HG02885 (cell line): ENCODE results near the gene SERPINB8.
A peak's percentile ranks its signal among the peaks of the same experiment; 100 is the strongest.
"Not testable (repeated sequence)": the region's sequence is repeated elsewhere in the genome, so short reads cannot be mapped to it uniquely, and the experiment has no call there.

Experiments used
- ATAC-seq: cut with Tn5 transposase; IDR thresholded peaks from one replicate; pipeline ENCODE4 v1.9.1; 2021; ENCODE audit warnings: mild to moderate bottlenecking; ENCODE audit not compliant: unreplicated experiment, poor library complexity

SERPINB8 gene, protein sequence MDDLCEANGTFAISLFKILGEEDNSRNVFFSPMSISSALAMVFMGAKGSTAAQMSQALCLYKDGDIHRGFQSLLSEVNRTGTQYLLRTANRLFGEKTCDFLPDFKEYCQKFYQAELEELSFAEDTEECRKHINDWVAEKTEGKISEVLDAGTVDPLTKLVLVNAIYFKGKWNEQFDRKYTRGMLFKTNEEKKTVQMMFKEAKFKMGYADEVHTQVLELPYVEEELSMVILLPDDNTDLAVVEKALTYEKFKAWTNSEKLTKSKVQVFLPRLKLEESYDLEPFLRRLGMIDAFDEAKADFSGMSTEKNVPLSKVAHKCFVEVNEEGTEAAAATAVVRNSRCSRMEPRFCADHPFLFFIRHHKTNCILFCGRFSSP

GRCh38 chr18:63969942-63970808 lies at the start of gene SERPINB8:
Gene SERPINB8 (plus strand): TSS chr18:63970081. CDS start chr18:63978309, 8,228 bp downstream.
- ATAC-seq, result peak; percentile 92

DNA sequence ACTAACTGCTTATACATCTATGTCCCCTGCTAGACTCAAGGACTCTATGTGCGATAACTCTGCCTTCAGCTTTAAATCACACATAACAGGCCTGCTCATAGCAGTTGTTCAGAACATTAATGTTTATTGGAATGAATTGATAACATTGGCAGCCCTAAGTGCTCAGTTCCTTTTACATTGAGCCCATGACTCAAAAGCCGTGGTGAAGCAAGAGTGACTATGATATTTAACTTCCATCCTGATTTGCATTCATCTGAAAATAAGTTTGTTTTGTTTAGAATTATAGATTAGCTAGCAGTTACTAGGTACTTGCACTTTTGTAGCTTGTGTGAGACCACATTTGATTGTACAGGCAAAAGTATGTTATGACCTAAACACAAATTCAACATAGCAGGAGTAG lies 47.8 kb upstream of the SERPINB8 start:
- ATAC-seq, result no peak

DNA sequence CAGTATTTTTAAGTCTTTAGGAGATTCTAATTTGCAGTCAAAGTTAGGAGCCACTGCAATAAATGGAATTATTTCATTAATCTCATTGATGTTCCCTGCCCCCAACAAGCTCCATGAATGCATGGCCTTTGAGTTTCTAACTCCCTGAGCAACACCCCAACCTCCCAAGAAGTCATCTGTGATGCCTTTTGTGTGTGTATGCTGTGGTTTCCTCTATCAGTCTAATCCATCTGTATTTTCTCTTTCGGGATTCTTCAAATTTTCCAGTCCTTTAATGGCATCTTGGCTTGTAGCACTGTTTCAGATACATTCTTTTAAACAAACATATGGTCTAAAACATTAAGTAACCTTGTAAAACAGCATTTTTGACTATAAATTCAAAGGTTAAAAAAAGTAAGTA lies 45.3 kb upstream of the SERPINB8 start:
- no peak for ATAC-seq

DNA sequence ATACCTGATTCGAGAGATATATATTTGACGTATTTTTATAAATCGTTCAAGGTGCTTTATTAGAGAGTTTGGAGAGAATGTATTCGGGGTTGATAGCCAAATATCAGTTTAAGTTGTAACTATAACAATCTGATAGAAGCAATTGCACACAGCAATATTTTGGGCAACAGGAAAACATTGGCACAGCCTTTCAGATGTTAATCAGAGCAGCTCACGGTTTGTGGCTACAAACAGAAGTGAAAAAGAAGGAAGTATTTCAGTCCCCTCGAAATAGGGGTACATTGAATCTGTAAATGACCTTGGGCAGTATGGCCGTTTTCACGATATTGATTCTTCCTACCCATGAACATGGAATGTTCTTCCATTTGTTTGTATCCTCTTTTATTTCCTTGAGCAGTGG lies 41.5 kb upstream of the SERPINB8 start:
- no peak for ATAC-seq

DNA sequence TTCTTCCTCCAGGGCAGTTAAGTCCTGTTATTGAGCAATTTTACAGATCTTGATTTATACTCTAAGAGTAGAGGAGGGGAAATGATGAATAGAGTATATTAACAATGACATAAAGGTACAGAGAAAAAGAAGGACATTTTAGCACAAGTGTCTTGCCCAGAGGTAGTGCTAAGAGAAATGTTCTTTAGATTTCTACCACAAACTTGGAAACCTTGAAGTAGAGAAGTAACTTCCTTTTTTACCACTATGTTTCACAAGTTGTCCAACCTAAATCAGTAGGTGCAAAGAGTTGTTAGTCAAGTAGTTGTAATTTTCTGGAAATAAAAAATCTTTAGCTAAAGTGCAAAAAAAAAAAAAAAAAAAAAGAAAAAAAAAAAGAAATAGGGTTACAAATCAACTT lies 40.5 kb upstream of the SERPINB8 start:
- ATAC-seq, result peak; percentile 53

DNA sequence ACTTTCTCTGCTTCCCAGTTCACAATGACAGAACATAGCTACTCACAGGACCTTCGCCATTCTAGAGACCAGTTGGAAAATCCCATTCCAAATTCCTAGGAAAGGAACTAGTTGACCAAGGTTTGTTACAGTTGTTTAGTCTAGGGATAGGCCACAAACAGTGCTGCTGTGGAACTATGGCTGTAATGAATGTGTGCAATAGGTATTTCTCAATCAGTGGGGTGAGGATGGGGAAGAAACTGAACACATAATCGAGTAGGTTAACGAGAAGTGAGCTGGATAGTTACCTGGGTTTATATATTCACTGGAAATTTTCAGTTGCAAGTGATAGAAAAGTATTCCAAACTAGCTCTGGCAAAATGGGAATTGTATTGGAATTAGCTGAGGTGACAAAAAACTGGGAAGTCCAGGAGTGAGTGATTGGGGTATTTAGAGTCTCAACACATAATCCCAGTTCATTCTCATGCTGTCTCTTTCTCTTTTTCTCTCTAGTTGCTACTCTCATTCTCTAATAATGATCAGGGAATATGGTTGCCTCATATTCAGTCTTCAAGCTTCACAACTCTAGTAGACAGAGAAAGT lies 39.0 kb upstream of the SERPINB8 start:
- no peak for ATAC-seq

- ATAC-seq, result peak; percentile 98
These were observed 33.5 kb upstream of the SERPINB8 start for GRCh38 chr18:63936156-63936931.

DNA sequence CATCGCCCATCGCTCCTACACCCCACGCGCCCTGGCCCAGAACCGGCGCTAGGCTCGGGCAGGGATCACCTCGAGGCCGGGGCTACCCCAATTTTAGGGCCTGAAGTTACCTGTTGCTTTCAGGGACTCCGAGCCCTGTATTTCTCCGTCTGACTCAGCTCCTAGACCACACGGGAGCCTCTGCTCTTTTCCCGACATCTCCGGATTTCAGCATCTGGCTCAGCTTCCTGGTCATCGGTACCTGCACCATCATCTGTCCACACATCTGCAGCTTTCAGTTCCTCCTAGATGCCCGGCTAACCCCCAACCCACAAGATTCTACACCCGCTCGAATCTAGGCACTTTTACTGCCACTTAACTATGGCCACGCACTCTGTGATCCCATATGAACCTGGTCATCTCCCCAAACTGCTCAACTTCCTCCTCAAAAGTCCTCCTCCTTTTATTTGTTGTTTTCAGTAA lies 32.9 kb upstream of the SERPINB8 start:
- no peak for ATAC-seq

GRCh38 chr18:63940008-63940407 lies 29.9 kb upstream of the SERPINB8 start:
- no peak for ATAC-seq

GRCh38 chr18:63940543-63941050 lies 29.3 kb upstream of the SERPINB8 start:
- not testable (repeated sequence) for ATAC-seq

- ATAC-seq, result no peak
These were observed 22.7 kb upstream of the SERPINB8 start for GRCh38 chr18:63947051-63947790.

DNA sequence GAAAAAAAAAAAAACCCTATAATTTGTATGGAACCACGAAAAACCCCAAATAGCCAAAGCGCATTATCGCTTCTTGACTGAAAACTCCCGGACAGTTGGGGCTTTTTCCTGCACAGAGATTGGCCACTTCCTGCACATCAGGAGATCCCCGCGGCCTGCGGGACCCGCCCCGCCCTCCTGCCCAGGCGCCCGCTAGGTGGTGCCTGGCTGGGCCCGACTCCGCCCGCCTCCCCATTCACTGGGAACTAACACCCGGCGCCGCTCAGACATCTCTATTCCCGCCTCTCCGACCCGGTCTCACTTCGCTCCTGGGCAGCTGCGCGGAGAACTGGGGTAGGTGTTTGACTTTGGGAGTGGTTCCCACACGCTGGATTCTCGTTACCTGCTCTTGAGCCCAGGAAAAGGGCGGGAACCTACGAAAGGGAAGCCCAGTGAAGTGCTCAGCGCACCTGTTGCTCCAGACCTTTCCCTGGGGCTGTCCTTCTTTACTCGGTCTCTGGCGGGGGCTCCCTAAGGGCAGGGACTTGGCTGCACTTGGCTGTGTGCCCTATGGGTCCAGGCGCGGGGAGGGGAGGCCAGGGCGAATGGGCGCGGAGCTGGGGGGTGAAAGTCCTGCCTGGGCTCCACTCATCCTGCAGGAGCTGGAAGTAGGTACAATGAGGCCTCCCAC lies 20.7 kb upstream of the SERPINB8 start, which contains the start of gene HMSD:
HMSD (plus strand) TSS at position 234 of the 670 bp plus-strand sequence. CDS start 4,155 bp downstream, outside the sequence.
- peak; percentile 92 for ATAC-seq

DNA sequence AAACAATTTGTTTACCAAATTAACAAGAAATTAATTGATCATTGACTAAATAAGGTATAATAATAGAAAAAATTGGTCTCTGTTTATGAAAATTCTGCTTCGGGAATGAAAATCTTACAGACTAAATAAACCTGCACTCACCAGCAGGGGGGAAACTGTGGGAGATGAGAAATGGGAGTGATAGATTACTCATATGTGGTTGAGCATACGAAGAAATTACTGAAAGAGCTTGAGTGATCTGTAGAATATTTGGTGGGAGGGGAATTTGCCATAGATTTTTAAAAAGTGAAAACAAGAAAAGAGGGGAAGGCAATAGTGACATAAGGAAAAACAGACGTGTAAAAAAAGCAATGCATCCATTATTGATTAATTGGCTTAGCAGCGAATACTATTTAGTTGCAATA lies 18.6 kb upstream of the SERPINB8 start:
- ATAC-seq, result peak; percentile 58

GRCh38 chr18:63953811-63954210 lies 16.1 kb upstream of the SERPINB8 start:
- no peak for ATAC-seq

DNA sequence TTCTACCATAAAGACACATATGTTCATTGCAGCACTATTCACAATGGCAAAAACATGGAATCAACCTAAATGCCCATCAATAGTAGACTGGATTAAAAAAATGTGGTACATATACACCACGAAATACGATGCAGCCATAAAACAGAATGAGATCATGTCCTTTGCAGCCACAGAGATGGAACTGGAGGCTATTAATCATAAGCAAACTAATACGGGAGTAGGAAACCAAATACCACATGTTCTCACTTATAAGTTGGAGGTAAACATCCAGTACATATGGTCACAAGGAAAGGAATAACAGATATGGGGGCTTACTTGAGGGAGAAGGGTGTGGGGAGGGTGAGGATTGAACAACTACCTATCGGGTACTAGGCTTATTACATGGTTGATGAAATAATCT lies 13.1 kb upstream of the SERPINB8 start:
- no peak for ATAC-seq

DNA sequence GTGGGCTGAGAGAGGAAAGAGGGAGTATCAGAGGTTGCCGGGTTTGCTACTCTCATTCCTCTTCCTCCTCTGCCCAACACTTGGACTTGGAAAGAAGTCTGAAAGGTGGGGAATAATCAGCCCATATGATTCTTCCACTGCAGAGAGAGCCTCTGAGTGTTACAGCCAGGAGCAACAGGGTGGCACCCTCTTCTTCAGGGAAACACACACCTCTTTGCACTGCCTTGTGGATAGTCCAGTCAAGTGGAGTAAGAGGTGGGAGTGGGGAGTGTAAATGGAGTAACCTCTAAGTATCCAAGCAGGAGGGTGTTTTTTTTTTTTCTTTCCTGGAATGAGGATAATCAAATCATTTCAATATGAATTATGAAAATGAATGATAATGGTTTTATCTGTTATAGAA lies 9.0 kb upstream of the SERPINB8 start:
- no peak for ATAC-seq

- ATAC-seq, result no peak
These were observed 8.4 kb upstream of the SERPINB8 start for GRCh38 chr18:63961435-63961980.

DNA sequence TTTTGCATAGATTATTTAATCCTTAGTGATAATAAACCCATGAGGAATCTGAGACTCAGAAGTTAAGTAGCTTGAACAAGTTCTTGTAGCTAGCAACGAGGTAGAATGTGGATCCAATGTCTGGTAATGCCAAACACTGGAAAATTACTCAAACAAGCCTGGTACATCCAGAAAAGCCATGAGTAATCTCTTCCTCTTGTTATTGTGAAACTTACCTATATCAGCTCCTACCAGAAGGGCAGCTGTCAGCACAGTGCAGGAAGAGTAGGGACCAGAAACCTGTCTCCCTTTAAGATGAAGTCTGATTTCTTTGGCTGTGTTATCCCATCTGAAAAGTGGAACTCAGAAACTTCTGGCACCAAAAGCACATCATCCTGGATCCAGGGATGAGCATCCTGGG lies 7.7 kb upstream of the SERPINB8 start:
- ATAC-seq, result no peak
